ENCODE results near the gene LDLRAD4. TPM values are rescaled to one million over a fixed set of nuclear protein-coding genes. Genes with fewer than 3 reads are reported as not detected.

The LDLRAD4 gene
- total and polyA plus RNA-seq, 9 of the 15 experiments (the other 6 are each of a cell fraction or from before 2014, with no cell fraction given): 0.01 TPM; not detected in 8

DNA sequence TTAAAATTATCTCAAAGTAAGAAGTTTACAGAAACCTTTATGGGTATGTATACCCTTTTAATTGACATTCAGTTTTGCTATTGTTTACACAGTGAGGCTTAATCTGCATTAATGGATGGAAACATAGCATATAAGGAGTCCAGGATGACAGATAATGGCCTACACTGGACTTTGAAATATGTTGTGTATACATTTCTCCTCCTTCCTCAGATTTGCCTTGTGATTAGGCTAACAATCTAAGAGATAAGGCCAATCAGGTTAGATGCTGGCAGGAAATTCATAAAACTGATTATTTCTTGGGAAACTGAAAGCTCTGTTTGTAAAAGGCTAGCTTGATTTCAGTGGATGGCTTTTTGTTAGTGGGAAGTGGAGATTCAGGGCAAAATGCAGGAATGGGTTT is 191.9 kb downstream of the LDLRAD4 start:
- Histone ChIP-seq H4K20me1 (replicated peaks; ENCODE audit: control insufficient read depth, insufficient read depth, low read length) (no peaks in the 10 kb centered on the region), H3K36me3 (ENCODE audit: control insufficient read depth, insufficient read depth, low read length) (no peaks in the 10 kb centered on the region), H3K4me2 (ENCODE audit: insufficient read depth, low read length) (no peak overlapping the region), H2AFZ (ENCODE audit: low read depth, low read length) (no peak overlapping the region), H3K9me1 (ENCODE audit: control insufficient read depth, insufficient read depth, low read length) (no peaks in the 10 kb centered on the region), H3K79me2 (ENCODE audit: control insufficient read depth, insufficient read depth, low read length) (no peaks in the 10 kb centered on the region), H3K9ac (ENCODE audit: insufficient read depth in 1 of 2, low read depth in 2 of 2, low read length in 2 of 2) (no peak overlapping the region), H3K4me1 (replicated peaks in 1 of 2; ENCODE audit: control insufficient read depth in 2 of 2, insufficient read depth in 2 of 2, low read length in 2 of 2) (no peaks in the 10 kb centered on the region), H3K27me3 (ENCODE audit: control insufficient read depth in 2 of 2, insufficient read depth in 2 of 2, low read length in 2 of 2) (peaks cover 0 to 16% of the 10 kb centered on the region in 2 experiments; a peak in 4 of 5 replicates), H3K4me3 (no peak overlapping the region), H3K27ac (ENCODE audit: extremely low read depth, low read depth, low read length) (no peak overlapping the region), H3K9me3 (replicated peaks; ENCODE audit: control insufficient read depth, insufficient read depth, low read depth, low read length) (no peaks in the 10 kb centered on the region)
- no TSS peak for BruUV-seq (replicated peaks)
- ATAC-seq (no peak), FAIRE-seq (no peak), DNase-seq (ENCODE audit: extremely low read depth in 1 of 4, low spot score in 3 of 4) (no peak)
- CTCF ChIA-PET (ENCODE audit: low intra/inter-chr PET ratio): no interaction called here
- POLR2A ChIA-PET: no interaction called here
- in situ Hi-C loops (cut with MboI): no loop called here
- intact Hi-C loops (cut with micrococcal nuclease): no loop called here
- TF ChIP-seq EWSR1 (IDR thresholded peaks at IDR 0.05; ENCODE audit: borderline replicate concordance, low read depth, partially characterized antibody) (no peak), PTTG1 (tag; IDR thresholded peaks at IDR 0.05; ENCODE audit: low read depth) (no peak), ZNF133 (CRISPR knock-in tag; IDR thresholded peaks at IDR 0.05) (no peak), ELF2 (CRISPR knock-in tag; IDR thresholded peaks at IDR 0.05) (no peak), BCLAF1 (IDR thresholded peaks at IDR 0.05; ENCODE audit: borderline replicate concordance in 1 of 2, control insufficient read depth in 1 of 2, low read depth in 2 of 2, low read length in 1 of 2) (no peak), RBBP5 (IDR thresholded peaks at IDR 0.05; ENCODE audit: borderline replicate concordance, insufficient read depth, low read length, poor library complexity, severe bottlenecking) (no peak), ZNF79 (CRISPR knock-in tag; IDR thresholded peaks at IDR 0.05; ENCODE audit: low read depth) (no peak)
- TF ChIP-seq, protein P1, sequence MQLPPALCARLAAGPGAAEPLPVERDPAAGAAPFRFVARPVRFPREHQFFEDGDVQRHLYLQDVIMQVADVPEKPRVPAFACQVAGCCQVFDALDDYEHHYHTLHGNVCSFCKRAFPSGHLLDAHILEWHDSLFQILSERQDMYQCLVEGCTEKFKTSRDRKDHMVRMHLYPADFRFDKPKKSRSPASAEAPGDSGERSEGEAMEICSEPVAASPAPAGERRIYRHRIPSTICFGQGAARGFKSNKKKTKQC (CRISPR knock-in tag; IDR thresholded peaks at IDR 0.05): no peak
- TF ChIP-seq, protein P2, sequence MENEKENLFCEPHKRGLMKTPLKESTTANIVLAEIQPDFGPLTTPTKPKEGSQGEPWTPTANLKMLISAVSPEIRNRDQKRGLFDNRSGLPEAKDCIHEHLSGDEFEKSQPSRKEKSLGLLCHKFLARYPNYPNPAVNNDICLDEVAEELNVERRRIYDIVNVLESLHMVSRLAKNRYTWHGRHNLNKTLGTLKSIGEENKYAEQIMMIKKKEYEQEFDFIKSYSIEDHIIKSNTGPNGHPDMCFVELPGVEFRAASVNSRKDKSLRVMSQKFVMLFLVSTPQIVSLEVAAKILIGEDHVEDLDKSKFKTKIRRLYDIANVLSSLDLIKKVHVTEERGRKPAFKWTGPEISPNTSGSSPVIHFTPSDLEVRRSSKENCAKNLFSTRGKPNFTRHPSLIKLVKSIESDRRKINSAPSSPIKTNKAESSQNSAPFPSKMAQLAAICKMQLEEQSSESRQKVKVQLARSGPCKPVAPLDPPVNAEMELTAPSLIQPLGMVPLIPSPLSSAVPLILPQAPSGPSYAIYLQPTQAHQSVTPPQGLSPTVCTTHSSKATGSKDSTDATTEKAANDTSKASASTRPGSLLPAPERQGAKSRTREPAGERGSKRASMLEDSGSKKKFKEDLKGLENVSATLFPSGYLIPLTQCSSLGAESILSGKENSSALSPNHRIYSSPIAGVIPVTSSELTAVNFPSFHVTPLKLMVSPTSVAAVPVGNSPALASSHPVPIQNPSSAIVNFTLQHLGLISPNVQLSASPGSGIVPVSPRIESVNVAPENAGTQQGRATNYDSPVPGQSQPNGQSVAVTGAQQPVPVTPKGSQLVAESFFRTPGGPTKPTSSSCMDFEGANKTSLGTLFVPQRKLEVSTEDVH (IDR thresholded peaks at IDR 0.05; ENCODE audit: low read depth, partially characterized antibody): no peak

Measured in K562 (cell line).